Karpas-422 (cell line): ENCODE data around the gene TCL1A. TPM values are rescaled to one million over a fixed set of nuclear protein-coding genes. Genes with fewer than 3 reads are reported as not detected.

Experiments
- DNase-seq: peaks from one replicate; pipeline ENCODE4 v3.0.0-alpha.2; 2015
- H2AFZ ChIP-seq: fragments of 200-600 bp; sonication (generic); 2 replicates; pipeline ENCODE4 v1.6.1; 2014; ENCODE audit warnings: antibody characterized with exemption, low read length, mixed read lengths
- H3K27ac ChIP-seq: fragments of 200-600 bp; sonication (generic); 2 replicates; pipeline ENCODE4 v1.5.1; 2014; ENCODE audit warnings: mild to moderate bottlenecking, low read length, moderate library complexity
- H3K27me3 ChIP-seq: fragments of 200-600 bp; sonication (generic); 2 replicates; pipeline ENCODE4 v1.6.1; 2014; ENCODE audit warnings: low read length, mixed read lengths
- H3K36me3 ChIP-seq: fragments of 200-600 bp; sonication (generic); 2 replicates; pipeline ENCODE4 v1.6.1; 2014; ENCODE audit warnings: low read length, mixed read lengths; ENCODE audit not compliant: insufficient read depth
- H3K4me1 ChIP-seq: fragments of 200-600 bp; sonication (generic); 2 replicates; pipeline ENCODE4 v1.6.1; 2014; ENCODE audit warnings: mild to moderate bottlenecking, low read length, mixed read lengths
- H3K4me2 ChIP-seq: fragments of 200-600 bp; sonication (generic); 2 replicates; pipeline ENCODE4 v1.6.1; 2014; ENCODE audit warnings: low read length, low read depth, mild to moderate bottlenecking; ENCODE audit not compliant: poor library complexity, severe bottlenecking
- H3K4me3 ChIP-seq: fragments of 200-600 bp; sonication (generic); 2 replicates; pipeline ENCODE4 v1.5.1; 2014; ENCODE audit warnings: mild to moderate bottlenecking, antibody characterized with exemption, low read length, mixed read lengths
- H3K79me2 ChIP-seq: fragments of 200-600 bp; sonication (generic); 2 replicates; pipeline ENCODE4 v1.6.1; 2014; ENCODE audit warnings: mild to moderate bottlenecking, low read length, mixed read lengths
- H3K9ac ChIP-seq: fragments of 200-600 bp; sonication (generic); 2 replicates; pipeline ENCODE4 v1.6.0; 2014; ENCODE audit warnings: low read length
- H3K9me2 ChIP-seq: fragments of 200-600 bp; sonication (generic), shearing (Covaris generic); replicated peaks from 2 replicates; pipeline ENCODE4 v1.6.0; 2014; ENCODE audit warnings: mild to moderate bottlenecking, low read length, moderate library complexity; ENCODE audit not compliant: insufficient read depth
- H3K9me3 ChIP-seq: fragments of 300-700, 200-600 bp; sonication (generic); 2 replicates; pipeline ENCODE4 v1.6.1; 2014; ENCODE audit warnings: low read length, mixed read lengths
- H4K20me1 ChIP-seq: fragments of 200-600 bp; sonication (generic); 2 replicates; pipeline ENCODE4 v1.6.1; 2014; ENCODE audit warnings: mild to moderate bottlenecking, antibody characterized with exemption, low read length, low read depth; ENCODE audit not compliant: insufficient read depth
- small RNA-seq: library from RNA; depleted of rRNA; stranded (forward); fragments of <200 nt; gene quantifications from one replicate; pipeline ENCODE3, GENCODE V24; 2014
- total RNA-seq: library from RNA; depleted of rRNA; stranded (reverse); fragments of >200 nt; shearing (Covaris generic); gene quantifications from 2 replicates; pipeline ENCODE4 v1.2.3, GENCODE V29; 2014; ENCODE audit warnings: low replicate concordance; rRNA removed

TCL1A gene
- total RNA-seq, 1 experiment from 2014 or later = 24.1 TPM

GRCh38 chr14:95659990-95660385, 53.9 kb downstream of the TCL1A start:
- H3K4me2 ChIP-seq = no peak overlapping the region
- H3K27me3 ChIP-seq = no peaks in the 10 kb centered on the region
- H3K9me2 ChIP-seq = no peaks in the 10 kb centered on the region
- no peak overlapping the region for H3K4me3 ChIP-seq
- no peaks in the 10 kb centered on the region for H3K9me3 ChIP-seq
- H3K27ac ChIP-seq = no peak overlapping the region
- no peaks in the 10 kb centered on the region for H4K20me1 ChIP-seq
- no peaks in the 10 kb centered on the region for H3K79me2 ChIP-seq
- DNase-seq = no peak
- H3K36me3 ChIP-seq = no peaks in the 10 kb centered on the region
- H3K9ac ChIP-seq = 0 out of 2 replicates have a peak overlapping the region, but pooled peaks have one; percentile 2
- H3K4me1 ChIP-seq = peaks cover 38% of the 10 kb centered on the region
- H2AFZ ChIP-seq = no peak overlapping the region

Small RNAs within 50 kb of the gene (small RNA-seq; reads per million reads assigned to genes)
- not detected for gene RF02193

Other genes with a start within 250 kb of the TCL1A start
- 1.8 and 3.3 TPM in 2 replicates for gene SYNE3, start 197.5 kb downstream of the TCL1A start, total RNA-seq
- 69.7 and 74.6 TPM in 2 replicates for gene GLRX5, start 179.1 kb downstream of the TCL1A start, total RNA-seq
- gene TCL1B, start 27.7 kb downstream of the TCL1A start, total RNA-seq = 0.37 TPM in 1 of 2 replicates, not detected in the other
- gene TUNAR, start 162.7 kb upstream of the TCL1A start, total RNA-seq = not detected in 2 replicates